Tibial artery (tissue), 4 donors: ENCODE results near the gene FARP2.

Experiments used
- DNase-seq, 2 donors: peaks; one replicate each; pipeline ENCODE4 v3.0.0-alpha.2; 2019
- H3K27ac ChIP-seq, 2 donors: fragments of 200-600 bp; sonication (generic) in 1 of 2; 1 replicate in 1 of 2; 2 replicates in 1 of 2; pipeline ENCODE4 v1.5.1; 2018 to 2019; ENCODE audit warnings: mild to moderate bottlenecking in 1 of 2
- H3K27me3 ChIP-seq, 2 donors: fragments of 200-600 bp; sonication (generic) in 1 of 2; one replicate each; pipeline versions ENCODE4 v1.5.1 to v1.6.0; 2016 to 2019
- H3K36me3 ChIP-seq, 3 donors: fragments of 200-600 bp; sonication (generic) in 2 of 3; one replicate each; pipeline ENCODE4 v1.5.1; 2016 to 2019; ENCODE audit warnings: mild to moderate bottlenecking in 2 of 3
- H3K4me1 ChIP-seq, 4 donors: fragments of 200-600 bp; sonication (generic) in 2 of 4; 1 replicate in 3 of 4; 2 replicates in 1 of 4; pipeline ENCODE4 v1.5.1; 2016 to 2019
- H3K4me3 ChIP-seq, 2 donors: fragments of 200-600 bp; sonication (generic) in 1 of 2; 1 replicate in 1 of 2; 2 replicates in 1 of 2; pipeline ENCODE4 v1.5.1; 2018 to 2019; ENCODE audit warnings: mild to moderate bottlenecking in 2 of 2
- H3K9me3 ChIP-seq, 3 donors: fragments of 200-600 bp; sonication (generic) in 1 of 3; one replicate each; pipeline ENCODE4 v1.5.1; 2016 to 2019
- CTCF ChIP-seq, 2 experiments: fragments of 200-600 bp in 1 of 2; fragments of 450-650 bp in 1 of 2; IDR thresholded peaks; one replicate each; pipeline ENCODE4 v1.5.1; 2017 to 2019; ENCODE audit warnings: antibody characterized with exemption in 2 of 2, mild to moderate bottlenecking in 1 of 2, moderate library complexity in 1 of 2
- intact Hi-C: fragments of 100-400 bp; cut with DNase I; formaldehyde crosslinking; loops from one replicate; pipeline ENCODE4 v1.15.0; 2023; ENCODE audit warnings: low total_unique reads

FARP2 gene

DNA sequence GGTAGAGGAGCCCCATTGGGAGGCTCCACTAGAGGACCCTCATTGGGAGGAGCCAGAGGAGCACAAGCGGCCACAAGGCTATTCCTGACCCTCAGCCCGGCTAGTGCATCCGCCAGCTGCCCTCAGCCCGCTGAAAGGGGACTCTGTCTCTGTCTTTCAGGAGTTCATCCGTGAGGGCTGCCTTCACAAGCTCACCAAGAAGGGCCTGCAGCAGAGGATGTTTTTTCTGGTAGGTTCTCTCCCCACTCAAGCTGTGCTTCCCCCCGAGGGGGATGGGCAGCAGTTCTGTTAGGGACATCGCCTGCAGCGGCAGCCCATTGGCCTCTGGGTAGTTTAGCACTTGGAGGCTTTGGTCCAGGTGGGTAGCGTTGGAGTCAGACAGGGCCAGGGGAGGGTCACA, 127.2 kb downstream of the FARP2 start:
- H3K4me3 ChIP-seq = no peak overlapping the region
- H3K36me3 ChIP-seq = peaks cover 5 to 28% (median 22%) of the 10 kb centered on the region in 3 donors
- TF ChIP-seq CTCF (IDR thresholded peaks at IDR 0.05) = no peak
- no peak overlapping the region for H3K27ac ChIP-seq
- DNase-seq = no peak
- no peaks in the 10 kb centered on the region for H3K27me3 ChIP-seq
- H3K4me1 ChIP-seq = no peaks in the 10 kb centered on the region
- H3K9me3 ChIP-seq = no peaks in the 10 kb centered on the region
- intact Hi-C loops = no loop called here

DNA sequence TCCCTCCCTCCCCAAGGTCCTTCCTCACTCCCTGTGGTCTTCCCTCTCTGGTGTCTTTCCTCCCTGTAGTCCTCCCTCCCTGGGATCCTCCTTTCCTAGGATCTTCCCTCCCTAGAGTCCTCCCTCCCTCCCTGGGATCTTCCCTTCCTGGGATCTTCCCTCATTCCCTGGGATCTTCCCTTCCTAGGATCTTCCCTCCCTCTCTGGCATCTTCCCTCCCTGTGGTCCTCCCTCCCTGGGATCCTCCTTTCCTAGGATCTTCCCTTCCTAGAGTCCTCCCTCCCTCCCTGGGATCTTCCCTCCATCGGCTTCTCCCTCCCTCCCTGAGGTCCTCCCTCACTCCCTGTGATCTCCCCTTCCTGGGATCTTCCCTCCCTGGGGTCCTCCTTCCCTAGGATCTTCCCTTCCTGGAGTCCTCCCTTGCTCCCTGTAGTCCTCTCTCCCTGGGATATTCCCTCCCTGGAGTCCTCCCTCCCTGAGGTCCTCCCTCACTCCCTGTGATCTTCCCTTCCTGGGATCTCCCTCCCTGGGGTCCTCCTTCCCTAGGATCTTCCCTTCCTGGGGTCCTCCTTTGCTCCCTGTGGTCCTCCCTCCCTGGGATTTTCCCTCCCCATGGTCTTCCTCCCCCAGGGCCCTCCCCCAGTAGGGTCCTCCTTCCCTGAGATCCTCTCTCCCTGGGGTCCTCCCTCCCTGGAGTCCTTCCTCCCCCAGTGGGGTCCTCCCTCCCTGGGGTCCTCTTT, 129.3 kb downstream of the FARP2 start:
- no peak overlapping the region for H3K4me3 ChIP-seq
- no peak for DNase-seq
- H3K27me3 ChIP-seq = no peaks in the 10 kb centered on the region
- intact Hi-C loops = no loop called here
- H3K36me3 ChIP-seq = peaks cover 0 to 31% (median 16%) of the 10 kb centered on the region in 3 donors
- H3K9me3 ChIP-seq = no peaks in the 10 kb centered on the region
- no peak for TF ChIP-seq CTCF (IDR thresholded peaks at IDR 0.05)
- no peak overlapping the region for H3K27ac ChIP-seq
- no peaks in the 10 kb centered on the region for H3K4me1 ChIP-seq

GRCh38 chr2:241489088-241489487, 133.0 kb downstream of the FARP2 start:
- H3K36me3 ChIP-seq = peaks cover 0 to 67% (median 26%) of the 10 kb centered on the region in 3 donors
- no peak for DNase-seq
- H3K4me1 ChIP-seq = no peaks in the 10 kb centered on the region
- H3K9me3 ChIP-seq = no peaks in the 10 kb centered on the region
- H3K27ac ChIP-seq = no peak overlapping the region
- no peak for TF ChIP-seq CTCF (IDR thresholded peaks at IDR 0.05)
- no peak overlapping the region for H3K4me3 ChIP-seq
- intact Hi-C loops = no loop called here
- no peaks in the 10 kb centered on the region for H3K27me3 ChIP-seq

GRCh38 chr2:241489733-241490680, 133.9 kb downstream of the FARP2 start:
- H3K27ac ChIP-seq = no peak overlapping the region
- no peak for TF ChIP-seq CTCF (IDR thresholded peaks at IDR 0.05)
- no peaks in the 10 kb centered on the region for H3K4me1 ChIP-seq
- H3K9me3 ChIP-seq = no peaks in the 10 kb centered on the region
- H3K27me3 ChIP-seq = no peaks in the 10 kb centered on the region
- H3K4me3 ChIP-seq = no peak overlapping the region
- H3K36me3 ChIP-seq = peaks cover under 1 to 73% (median 31%) of the 10 kb centered on the region in 3 donors
- no peak for DNase-seq
- intact Hi-C loops = no loop called here

DNA sequence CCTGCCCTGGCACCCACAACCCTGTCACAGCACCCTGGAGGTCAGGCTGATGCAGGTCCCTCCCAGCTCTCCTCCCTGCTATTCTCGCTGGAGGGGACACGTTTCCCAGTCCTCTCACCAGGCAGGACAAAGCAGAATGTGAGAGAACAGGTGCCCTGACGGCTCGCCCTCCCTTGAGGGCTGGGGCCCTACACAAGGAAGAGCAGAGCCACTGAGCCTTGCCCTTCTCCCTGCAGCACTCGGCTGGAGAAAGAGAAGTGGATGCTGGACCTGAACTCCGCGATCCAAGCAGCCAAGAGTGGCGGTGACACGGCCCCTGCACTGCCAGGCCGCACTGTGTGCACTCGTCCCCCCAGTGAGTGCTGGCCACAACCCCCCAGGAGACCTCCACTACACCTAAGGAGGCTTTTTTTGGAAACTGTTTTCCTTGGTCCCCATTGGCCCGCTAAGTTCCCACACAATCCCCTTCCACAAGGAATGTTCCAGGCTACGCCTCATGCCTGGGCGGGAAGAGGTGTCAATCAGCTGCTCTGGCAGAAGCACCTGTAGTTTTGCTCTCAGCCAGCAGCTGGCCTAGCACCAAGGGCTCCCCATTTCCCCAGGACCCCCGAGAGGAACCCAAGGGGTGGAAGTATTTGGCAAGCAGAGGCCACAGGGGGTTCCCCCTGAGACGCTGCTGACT, 134.9 kb downstream of the FARP2 start:
- intact Hi-C loops = no loop called here
- Histone ChIP-seq H3K9me3 (no peaks in the 10 kb centered on the region), H3K27me3 (no peaks in the 10 kb centered on the region), H3K4me3 (no peak overlapping the region), H3K27ac (no peak overlapping the region), H3K36me3 (peaks cover 10 to 83% (median 41%) of the 10 kb centered on the region in 3 donors), H3K4me1 (no peaks in the 10 kb centered on the region)
- TF ChIP-seq CTCF (IDR thresholded peaks at IDR 0.05) = no peak
- no peak for DNase-seq
